ENCODE results near the gene CSNK2B. TPM values are rescaled to one million over a fixed set of nuclear protein-coding genes. Genes with fewer than 3 reads are reported as not detected.
A peak's percentile ranks its signal among the peaks of the same experiment; 100 is the strongest.

The CSNK2B gene
- total RNA-seq, 1 donor from 2014 or later: 292 TPM

DNA sequence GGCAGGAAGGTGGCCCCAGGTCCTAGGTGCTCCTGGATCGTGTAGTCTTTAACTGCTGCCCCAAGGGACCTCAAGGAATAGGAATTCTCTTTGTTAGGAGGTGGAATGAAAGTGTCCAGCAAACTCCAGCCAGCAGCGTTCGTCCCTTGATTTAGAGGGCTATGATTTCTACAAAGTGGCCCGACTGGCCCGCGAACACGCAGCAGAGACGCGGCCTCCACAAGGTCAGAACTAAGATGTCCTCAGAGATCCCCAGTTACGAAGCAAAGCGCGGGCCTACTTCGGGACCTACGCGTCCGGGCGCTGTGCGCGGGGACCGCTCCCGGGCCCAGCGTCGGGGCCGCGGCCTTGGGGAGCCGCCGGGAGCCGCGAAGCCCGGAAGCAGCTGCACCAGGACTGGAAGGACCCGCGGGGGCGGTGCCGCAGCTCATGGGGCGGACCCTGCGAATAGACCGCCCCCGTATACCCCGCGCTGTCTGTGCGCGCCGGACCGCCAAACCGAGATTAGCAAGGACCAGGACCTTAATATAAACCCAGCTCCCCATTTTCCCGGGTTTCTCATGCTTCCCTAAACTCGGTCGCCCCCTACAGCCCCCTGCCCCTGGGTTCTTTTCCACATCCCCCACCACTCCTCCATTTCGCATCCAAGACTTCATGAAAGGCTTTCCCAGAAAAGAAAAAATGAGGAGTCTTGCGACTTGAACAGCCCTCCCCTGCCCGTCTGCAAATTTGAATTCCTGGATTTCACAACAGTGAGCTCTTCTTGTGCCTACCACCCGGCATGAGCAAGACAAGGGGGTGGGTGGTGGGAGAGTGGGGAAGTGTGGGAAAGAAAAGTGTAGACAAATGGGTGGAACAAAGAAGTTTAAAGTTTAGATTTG, 5.3 kb upstream of the CSNK2B start, which contains the start of gene C6orf47:
TSS of gene C6orf47 (minus strand) at position 398 of the 881 bp plus-strand sequence. CDS start 831 bp downstream, outside the sequence.
- DNase-seq (ENCODE audit: extremely low read depth, low read depth, low spot score): no peak

- DNase-seq (ENCODE audit: extremely low read depth, low read depth, low spot score): no peak
Measured at GRCh38 chr6:31661262-31662123, 4.4 kb upstream of the CSNK2B start.

DNA sequence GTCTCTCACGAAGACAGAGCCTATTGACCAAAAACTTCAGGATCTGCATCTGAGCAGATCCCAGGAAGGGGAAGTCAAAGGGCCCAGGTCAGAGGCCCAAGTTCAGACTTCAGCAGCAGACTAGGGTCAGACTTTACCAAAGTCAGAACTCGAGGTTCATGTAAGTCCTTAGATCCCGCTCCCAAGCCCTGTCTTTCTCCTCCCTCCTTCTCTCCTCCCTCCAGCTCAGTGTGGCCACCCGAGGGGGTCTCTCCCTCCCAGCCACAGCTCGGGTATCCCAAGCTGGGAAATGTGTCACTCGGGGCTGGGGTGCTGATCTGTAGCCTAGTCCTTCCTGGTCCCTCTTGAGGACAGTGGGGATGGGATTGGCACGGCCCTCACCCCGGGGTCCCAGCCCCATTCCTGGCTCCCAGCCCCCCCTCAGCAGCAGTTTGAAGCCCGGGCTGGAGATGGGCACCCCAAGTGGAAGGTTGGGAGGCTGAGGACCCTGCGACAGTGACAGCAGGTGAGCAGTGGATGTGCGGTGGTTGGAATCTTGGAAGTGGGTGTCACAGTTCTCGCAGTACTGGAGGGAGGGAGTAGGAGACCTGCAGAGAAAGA, 3.7 kb upstream of the CSNK2B start:
- DNase-seq (ENCODE audit: extremely low read depth, low read depth, low spot score): no peak

DNA sequence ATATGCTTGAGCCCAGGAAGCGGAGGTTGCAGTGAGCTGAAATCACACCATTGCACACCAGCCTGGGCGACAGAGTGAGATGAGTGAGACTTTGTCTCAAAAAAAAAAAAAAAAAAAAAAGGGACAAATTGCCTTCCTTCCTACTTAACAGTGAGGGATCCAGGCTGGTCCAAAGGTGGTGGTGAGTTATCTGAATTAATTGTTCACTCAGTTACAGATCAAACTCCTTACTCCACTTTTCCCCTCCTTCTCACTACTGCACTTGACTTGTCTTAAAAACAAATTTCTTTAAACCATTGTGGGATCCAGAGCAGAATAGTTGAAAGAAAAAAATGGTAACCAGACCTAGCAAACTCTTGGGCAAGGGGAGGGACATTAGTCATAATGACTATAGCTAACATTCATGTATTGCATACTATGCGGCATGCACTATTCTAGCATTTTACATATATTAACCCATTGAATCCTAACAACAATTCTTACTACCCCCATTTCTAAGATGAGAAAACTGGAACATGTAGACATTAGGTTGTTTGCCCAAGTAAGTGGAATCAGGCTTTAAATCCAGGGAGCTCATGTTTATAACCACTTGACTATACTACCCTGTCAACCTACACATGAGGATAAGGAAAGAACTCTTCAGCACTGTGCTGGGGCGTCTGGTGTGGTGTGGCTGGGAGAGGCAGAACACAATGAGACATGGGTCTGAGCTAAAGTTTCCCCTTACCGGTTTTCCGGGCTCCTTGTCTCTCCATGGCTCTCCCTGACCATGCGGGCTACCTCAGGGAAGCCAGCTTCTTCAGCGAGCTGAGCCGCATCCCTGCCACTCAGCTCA, 2.5 kb upstream of the CSNK2B start:
- no peak for DNase-seq (ENCODE audit: extremely low read depth, low read depth, low spot score)

DNA sequence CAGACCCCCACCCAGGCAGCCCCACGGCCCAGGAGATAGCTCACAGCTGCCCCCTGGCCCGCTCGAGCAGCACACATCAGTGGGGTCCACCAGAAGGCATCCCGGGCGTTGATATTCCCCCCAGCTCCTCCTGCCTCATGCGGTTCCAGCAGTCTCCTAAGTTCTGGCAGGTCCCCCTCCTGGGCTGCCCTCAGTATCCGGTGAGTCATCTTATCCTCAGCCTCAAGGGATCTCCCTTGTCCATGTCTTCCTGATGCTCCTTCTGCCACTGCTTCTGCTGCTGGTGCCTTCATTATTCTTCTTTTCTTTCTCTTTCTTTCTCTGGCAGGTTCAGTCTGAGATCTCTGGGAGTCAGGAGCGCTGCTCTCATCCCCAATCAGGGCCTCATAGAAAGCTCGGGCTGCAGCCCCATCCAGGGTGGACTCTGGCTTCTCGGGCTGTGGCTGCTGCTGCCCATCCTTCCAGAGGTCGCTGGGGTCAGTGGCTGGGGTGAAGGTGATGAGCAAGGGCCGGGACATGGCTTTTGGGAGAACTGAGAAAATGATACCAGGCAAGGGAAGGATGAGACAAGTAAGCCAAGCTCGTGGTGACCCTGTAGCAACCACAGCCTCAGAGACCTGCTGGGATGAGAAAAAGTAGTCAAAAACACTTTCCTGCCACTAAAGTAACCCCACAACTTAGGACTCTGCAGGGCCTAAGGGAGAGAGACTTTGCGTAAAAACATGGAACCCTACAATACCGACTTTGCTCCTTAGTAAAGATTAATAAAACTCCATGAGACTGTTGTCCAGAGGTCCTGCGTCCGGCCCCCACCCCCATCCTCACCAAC, 1.7 kb upstream of the CSNK2B start:
- DNase-seq (ENCODE audit: extremely low read depth, low read depth, low spot score): no peak

- peak; percentile 80 for DNase-seq (ENCODE audit: extremely low read depth, low read depth, low spot score)
Measured at GRCh38 chr6:31664790-31665500, 935 bp upstream of the CSNK2B start, which contains the start of gene GPANK1. TSS of gene GPANK1 (minus strand) at chr6:31664997. CDS start at chr6:31664478, 519 bp downstream.

- DNase-seq (ENCODE audit: extremely low read depth, low read depth, low spot score): no peak
Measured at GRCh38 chr6:31666337-31666965, 571 bp downstream of the CSNK2B start.

DNA sequence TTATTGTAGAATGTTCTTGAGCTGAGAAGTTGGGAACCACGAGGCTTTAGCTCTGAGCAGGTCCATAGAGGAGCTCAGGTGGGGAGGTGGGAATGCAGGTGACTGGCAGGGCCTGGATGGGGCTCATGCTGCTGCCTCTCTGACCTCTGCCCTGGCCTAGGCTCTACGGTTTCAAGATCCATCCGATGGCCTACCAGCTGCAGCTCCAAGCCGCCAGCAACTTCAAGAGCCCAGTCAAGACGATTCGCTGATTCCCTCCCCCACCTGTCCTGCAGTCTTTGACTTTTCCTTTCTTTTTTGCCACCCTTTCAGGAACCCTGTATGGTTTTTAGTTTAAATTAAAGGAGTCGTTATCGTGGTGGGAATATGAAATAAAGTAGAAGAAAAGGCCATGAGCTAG, 3.8 kb downstream of the CSNK2B start, which contains the start of gene LY6G5B:
TSS of gene LY6G5B (plus strand) at position 301 of the 400 bp plus-strand sequence. CDS start 975 bp downstream, outside the sequence.
- no peak for DNase-seq (ENCODE audit: extremely low read depth, low read depth, low spot score)

GRCh38 chr6:31676322-31676903, 10.5 kb downstream of the CSNK2B start:
- no peak for DNase-seq (ENCODE audit: extremely low read depth, low read depth, low spot score)

- no peak for DNase-seq (ENCODE audit: extremely low read depth, low read depth, low spot score)
Measured at GRCh38 chr6:31676904-31677303, 11.0 kb downstream of the CSNK2B start.

- DNase-seq (ENCODE audit: extremely low read depth, low read depth, low spot score): no peak
Measured at GRCh38 chr6:31677955-31678354, 12.1 kb downstream of the CSNK2B start.

- DNase-seq (ENCODE audit: extremely low read depth, low read depth, low spot score): no peak
Measured at GRCh38 chr6:31680226-31681134, 14.6 kb downstream of the CSNK2B start, which contains the start of gene LY6G5C. TSS of gene LY6G5C (minus strand) at chr6:31681067. CDS start at chr6:31680373, 694 bp downstream.

DNA sequence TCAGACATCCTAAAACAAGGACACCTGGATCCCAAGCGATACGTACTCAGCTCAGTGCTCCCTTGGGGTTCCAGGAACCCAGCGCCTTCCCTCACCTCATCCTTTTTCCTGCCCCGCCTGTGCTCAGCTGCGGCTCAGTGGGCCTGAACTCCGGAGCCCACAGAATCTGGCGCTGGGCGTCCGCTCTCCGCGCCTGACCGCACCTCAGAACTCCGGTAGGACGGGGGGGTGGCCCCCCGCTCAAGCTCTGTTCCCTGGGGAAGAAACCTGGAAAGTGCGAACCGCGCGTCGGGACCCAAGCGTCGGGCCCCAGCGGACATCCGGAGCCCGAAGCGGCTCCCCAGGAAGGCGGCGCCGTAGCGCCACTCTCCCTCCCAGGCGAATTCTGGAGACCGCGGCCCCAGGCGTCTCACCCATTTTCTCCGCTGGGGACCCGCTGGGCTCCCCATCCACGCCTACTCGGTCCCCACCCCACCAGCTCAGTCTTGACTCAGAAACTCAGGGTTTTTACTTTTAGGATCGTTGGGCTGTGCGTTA, 15.3 kb downstream of the CSNK2B start:
- no peak for DNase-seq (ENCODE audit: extremely low read depth, low read depth, low spot score)

GRCh38 chr6:31683591-31683990, 17.7 kb downstream of the CSNK2B start:
- no peak for DNase-seq (ENCODE audit: extremely low read depth, low read depth, low spot score)

- DNase-seq (ENCODE audit: extremely low read depth, low read depth, low spot score): no peak
Measured at GRCh38 chr6:31686483-31686882, 20.6 kb downstream of the CSNK2B start.

- DNase-seq (ENCODE audit: extremely low read depth, low read depth, low spot score): no peak
Measured at GRCh38 chr6:31687321-31687720, 21.4 kb downstream of the CSNK2B start.
